ENCODE measurements around the gene USP3. TPM values are rescaled to one million over a fixed set of nuclear protein-coding genes. Genes with fewer than 3 reads are reported as not detected.
A peak's percentile ranks its signal among the peaks of the same experiment; 100 is the strongest.

Gene USP3
- total and polyA plus RNA-seq, 2 of the 13 experiments (the other 11 are each of a cell fraction or from before 2014, with no cell fraction given) = 14.3 to 61.2 TPM

DNA sequence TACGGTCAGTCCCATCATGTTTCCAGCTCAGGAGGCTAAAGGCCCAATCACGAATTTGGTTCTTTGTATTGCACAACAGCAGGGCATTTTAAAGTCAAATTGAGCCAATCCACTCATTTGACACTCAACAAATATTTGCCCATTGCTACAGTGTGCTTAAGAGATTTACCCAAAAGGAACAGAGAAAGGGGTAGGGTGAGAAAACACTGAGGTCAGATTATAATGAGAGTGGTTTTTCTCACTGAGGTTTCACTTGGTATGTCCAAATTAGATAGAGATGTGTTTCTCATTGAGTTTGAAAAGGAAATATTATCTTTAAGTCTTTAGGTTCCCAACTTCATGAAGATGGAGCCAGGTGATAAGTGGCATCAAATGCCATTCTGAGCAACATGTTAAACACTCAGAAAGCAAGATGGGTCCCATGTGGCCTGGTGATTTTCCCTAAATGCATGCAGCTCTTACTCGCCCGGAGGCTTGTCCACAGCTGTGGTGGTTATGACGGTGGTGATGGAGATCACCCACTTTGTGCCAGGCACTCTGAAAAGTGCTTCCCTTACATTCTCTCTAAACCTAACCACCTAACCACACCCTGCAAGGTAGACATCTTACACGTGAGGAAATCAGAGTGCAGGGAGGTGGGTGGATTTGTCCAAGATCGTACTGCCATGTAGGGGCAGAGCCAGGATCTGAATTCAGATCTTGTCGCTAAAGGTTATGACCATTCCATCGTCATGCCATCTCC is 31.2 kb upstream of the USP3 start (continued):
- no peak for TF ChIP-seq ZNF616 (CRISPR knock-in tag; IDR thresholded peaks at IDR 0.05; ENCODE audit: low read depth)
- no peak for TF ChIP-seq ZNF263 (CRISPR knock-in tag; IDR thresholded peaks at IDR 0.05)
- TF ChIP-seq ZNF619 (CRISPR knock-in tag; IDR thresholded peaks at IDR 0.05) = no peak
- peak; percentile 72 for TF ChIP-seq NFYB (CRISPR knock-in tag; IDR thresholded peaks at IDR 0.05)
- TF ChIP-seq, protein P1, sequence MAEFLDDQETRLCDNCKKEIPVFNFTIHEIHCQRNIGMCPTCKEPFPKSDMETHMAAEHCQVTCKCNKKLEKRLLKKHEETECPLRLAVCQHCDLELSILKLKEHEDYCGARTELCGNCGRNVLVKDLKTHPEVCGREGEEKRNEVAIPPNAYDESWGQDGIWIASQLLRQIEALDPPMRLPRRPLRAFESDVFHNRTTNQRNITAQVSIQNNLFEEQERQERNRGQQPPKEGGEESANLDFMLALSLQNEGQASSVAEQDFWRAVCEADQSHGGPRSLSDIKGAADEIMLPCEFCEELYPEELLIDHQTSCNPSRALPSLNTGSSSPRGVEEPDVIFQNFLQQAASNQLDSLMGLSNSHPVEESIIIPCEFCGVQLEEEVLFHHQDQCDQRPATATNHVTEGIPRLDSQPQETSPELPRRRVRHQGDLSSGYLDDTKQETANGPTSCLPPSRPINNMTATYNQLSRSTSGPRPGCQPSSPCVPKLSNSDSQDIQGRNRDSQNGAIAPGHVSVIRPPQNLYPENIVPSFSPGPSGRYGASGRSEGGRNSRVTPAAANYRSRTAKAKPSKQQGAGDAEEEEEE (CRISPR knock-in tag; IDR thresholded peaks at IDR 0.05; ENCODE audit: borderline replicate concordance) = no peak
- peak; percentile 39; the same call in 1 of the 2 replicates for TF ChIP-seq YEATS4 (CRISPR knock-in tag; IDR thresholded peaks at IDR 0.05; ENCODE audit: borderline replicate concordance)
- TF ChIP-seq, protein P2, sequence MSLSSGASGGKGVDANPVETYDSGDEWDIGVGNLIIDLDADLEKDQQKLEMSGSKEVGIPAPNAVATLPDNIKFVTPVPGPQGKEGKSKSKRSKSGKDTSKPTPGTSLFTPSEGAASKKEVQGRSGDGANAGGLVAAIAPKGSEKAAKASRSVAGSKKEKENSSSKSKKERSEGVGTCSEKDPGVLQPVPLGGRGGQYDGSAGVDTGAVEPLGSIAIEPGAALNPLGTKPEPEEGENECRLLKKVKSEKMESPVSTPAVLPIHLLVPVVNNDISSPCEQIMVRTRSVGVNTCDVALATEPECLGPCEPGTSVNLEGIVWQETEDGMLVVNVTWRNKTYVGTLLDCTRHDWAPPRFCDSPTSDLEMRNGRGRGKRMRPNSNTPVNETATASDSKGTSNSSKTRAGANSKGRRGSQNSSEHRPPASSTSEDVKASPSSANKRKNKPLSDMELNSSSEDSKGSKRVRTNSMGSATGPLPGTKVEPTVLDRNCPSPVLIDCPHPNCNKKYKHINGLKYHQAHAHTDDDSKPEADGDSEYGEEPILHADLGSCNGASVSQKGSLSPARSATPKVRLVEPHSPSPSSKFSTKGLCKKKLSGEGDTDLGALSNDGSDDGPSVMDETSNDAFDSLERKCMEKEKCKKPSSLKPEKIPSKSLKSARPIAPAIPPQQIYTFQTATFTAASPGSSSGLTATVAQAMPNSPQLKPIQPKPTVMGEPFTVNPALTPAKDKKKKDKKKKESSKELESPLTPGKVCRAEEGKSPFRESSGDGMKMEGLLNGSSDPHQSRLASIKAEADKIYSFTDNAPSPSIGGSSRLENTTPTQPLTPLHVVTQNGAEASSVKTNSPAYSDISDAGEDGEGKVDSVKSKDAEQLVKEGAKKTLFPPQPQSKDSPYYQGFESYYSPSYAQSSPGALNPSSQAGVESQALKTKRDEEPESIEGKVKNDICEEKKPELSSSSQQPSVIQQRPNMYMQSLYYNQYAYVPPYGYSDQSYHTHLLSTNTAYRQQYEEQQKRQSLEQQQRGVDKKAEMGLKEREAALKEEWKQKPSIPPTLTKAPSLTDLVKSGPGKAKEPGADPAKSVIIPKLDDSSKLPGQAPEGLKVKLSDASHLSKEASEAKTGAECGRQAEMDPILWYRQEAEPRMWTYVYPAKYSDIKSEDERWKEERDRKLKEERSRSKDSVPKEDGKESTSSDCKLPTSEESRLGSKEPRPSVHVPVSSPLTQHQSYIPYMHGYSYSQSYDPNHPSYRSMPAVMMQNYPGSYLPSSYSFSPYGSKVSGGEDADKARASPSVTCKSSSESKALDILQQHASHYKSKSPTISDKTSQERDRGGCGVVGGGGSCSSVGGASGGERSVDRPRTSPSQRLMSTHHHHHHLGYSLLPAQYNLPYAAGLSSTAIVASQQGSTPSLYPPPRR (CRISPR knock-in tag; IDR thresholded peaks at IDR 0.05; ENCODE audit: borderline replicate concordance) = peak; percentile 97
- peak; percentile 98 for TF ChIP-seq HMG20B (CRISPR knock-in tag; conservative IDR thresholded peaks at IDR 0.05)
- TF ChIP-seq RFX1 (IDR thresholded peaks at IDR 0.05) = no peak
- no peak for TF ChIP-seq ZNF501 (CRISPR knock-in tag; IDR thresholded peaks at IDR 0.05)
- TF ChIP-seq, protein P3, sequence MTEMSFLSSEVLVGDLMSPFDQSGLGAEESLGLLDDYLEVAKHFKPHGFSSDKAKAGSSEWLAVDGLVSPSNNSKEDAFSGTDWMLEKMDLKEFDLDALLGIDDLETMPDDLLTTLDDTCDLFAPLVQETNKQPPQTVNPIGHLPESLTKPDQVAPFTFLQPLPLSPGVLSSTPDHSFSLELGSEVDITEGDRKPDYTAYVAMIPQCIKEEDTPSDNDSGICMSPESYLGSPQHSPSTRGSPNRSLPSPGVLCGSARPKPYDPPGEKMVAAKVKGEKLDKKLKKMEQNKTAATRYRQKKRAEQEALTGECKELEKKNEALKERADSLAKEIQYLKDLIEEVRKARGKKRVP (CRISPR knock-in tag; IDR thresholded peaks at IDR 0.05) = no peak
- no peak for TF ChIP-seq ZNF850 (CRISPR knock-in tag; conservative IDR thresholded peaks at IDR 0.05)
- TF ChIP-seq, protein P4, sequence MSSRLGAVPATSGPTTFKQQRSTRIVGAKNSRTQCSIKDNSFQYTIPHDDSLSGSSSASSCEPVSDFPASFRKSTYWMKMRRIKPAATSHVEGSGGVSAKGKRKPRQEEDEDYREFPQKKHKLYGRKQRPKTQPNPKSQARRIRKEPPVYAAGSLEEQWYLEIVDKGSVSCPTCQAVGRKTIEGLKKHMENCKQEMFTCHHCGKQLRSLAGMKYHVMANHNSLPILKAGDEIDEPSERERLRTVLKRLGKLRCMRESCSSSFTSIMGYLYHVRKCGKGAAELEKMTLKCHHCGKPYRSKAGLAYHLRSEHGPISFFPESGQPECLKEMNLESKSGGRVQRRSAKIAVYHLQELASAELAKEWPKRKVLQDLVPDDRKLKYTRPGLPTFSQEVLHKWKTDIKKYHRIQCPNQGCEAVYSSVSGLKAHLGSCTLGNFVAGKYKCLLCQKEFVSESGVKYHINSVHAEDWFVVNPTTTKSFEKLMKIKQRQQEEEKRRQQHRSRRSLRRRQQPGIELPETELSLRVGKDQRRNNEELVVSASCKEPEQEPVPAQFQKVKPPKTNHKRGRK (CRISPR knock-in tag; IDR thresholded peaks at IDR 0.05) = no peak
- TF ChIP-seq, protein P5, sequence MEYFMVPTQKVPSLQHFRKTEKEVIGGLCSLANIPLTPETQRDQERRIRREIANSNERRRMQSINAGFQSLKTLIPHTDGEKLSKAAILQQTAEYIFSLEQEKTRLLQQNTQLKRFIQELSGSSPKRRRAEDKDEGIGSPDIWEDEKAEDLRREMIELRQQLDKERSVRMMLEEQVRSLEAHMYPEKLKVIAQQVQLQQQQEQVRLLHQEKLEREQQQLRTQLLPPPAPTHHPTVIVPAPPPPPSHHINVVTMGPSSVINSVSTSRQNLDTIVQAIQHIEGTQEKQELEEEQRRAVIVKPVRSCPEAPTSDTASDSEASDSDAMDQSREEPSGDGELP (IDR thresholded peaks at IDR 0.05; ENCODE audit: borderline replicate concordance, low read depth) = no peak
- peak; percentile 59; the same call in 1 of the 2 replicates for TF ChIP-seq ELF3 (CRISPR knock-in tag; IDR thresholded peaks at IDR 0.05)
- no peak for TF ChIP-seq ZSCAN25 (CRISPR knock-in tag; IDR thresholded peaks at IDR 0.05)
- TF ChIP-seq POLR2AphosphoS2 (IDR thresholded peaks at IDR 0.05; ENCODE audit: low read depth, low read length) = no peak
- peak; percentile 83 for TF ChIP-seq LCORL (IDR thresholded peaks at IDR 0.05)
- TF ChIP-seq LCORL (CRISPR knock-in tag; IDR thresholded peaks at IDR 0.05) = peak; percentile 99
- peak; percentile 45; the same call in 1 of the 2 replicates for TF ChIP-seq ZNF746 (CRISPR knock-in tag; IDR thresholded peaks at IDR 0.05)
- TF ChIP-seq KAT8 (CRISPR knock-in tag; IDR thresholded peaks at IDR 0.05) = peak; percentile 74; the same call in 1 of the 2 replicates

All from HepG2 (cell line).